SU-DHL-6 (cell line): ENCODE measurements around the gene NTSR1.

Experiments used
- H2AFZ ChIP-seq: fragments of 200-600 bp; sonication (generic); 2 replicates; pipeline ENCODE4 v1.6.1; 2014; ENCODE audit warnings: low read depth, mild to moderate bottlenecking, moderate library complexity, mixed read lengths, antibody characterized with exemption, low read length; ENCODE audit not compliant: severe bottlenecking
- H3F3A ChIP-seq: fragments of 200-600 bp; shearing (Covaris generic); 2 replicates; pipeline ENCODE4 v1.6.0; 2016; ENCODE audit warnings: antibody characterized with exemption, mild to moderate bottlenecking; ENCODE audit not compliant: insufficient read depth
- H3K27ac ChIP-seq: fragments of 200-600 bp; sonication (generic); 2 replicates; pipeline ENCODE4 v1.5.1; 2016; ENCODE audit warnings: low read depth, mild to moderate bottlenecking, low read length, moderate library complexity, mixed read lengths
- H3K27me3 ChIP-seq: fragments of 200-600 bp; sonication (generic), shearing (Covaris generic); 2 replicates; pipeline ENCODE4 v1.6.0; 2014; ENCODE audit warnings: mild to moderate bottlenecking, low read length
- H3K36me3 ChIP-seq: fragments of 200-600 bp; sonication (generic); 2 replicates; pipeline ENCODE4 v1.6.1; 2014; ENCODE audit warnings: mild to moderate bottlenecking, low read length, mixed read lengths
- H3K4me2 ChIP-seq: fragments of 300-600, 200-600 bp; shearing (Covaris generic), sonication (generic); 2 replicates; pipeline ENCODE4 v1.6.0; 2014; ENCODE audit warnings: low read length, low read depth, mild to moderate bottlenecking; ENCODE audit not compliant: poor library complexity, severe bottlenecking
- H3K4me3 ChIP-seq: fragments of 200-600 bp; sonication (generic); 2 replicates; pipeline ENCODE4 v1.5.1; 2014; ENCODE audit warnings: antibody characterized with exemption, low read length, mild to moderate bottlenecking, mixed read lengths; ENCODE audit not compliant: insufficient read depth, poor library complexity, severe bottlenecking
- H3K79me2 ChIP-seq: fragments of 200-600 bp; sonication (generic); 2 replicates; pipeline ENCODE4 v1.6.1; 2014; ENCODE audit warnings: mild to moderate bottlenecking, low read length, moderate library complexity; ENCODE audit not compliant: insufficient read depth
- H3K9ac ChIP-seq: fragments of 200-600 bp; sonication (generic); 2 replicates; pipeline ENCODE4 v1.7.0; 2014; ENCODE audit warnings: mild to moderate bottlenecking, low read length
- H3K9me2 ChIP-seq: fragments of 200-600 bp; sonication (generic); replicated peaks from 2 replicates; pipeline ENCODE4 v1.6.1; 2014; ENCODE audit warnings: low read length; ENCODE audit not compliant: insufficient read depth
- H3K9me3 ChIP-seq: fragments of 200-600 bp; sonication (generic); 2 replicates; pipeline ENCODE4 v1.6.1; 2014; ENCODE audit warnings: low read length, mixed read lengths; ENCODE audit not compliant: insufficient read depth
- H4K20me1 ChIP-seq: fragments of 200-600 bp; sonication (generic); 2 replicates; pipeline ENCODE4 v1.6.1; 2014; ENCODE audit warnings: low read depth, mild to moderate bottlenecking, antibody characterized with exemption, low read length, moderate library complexity, mixed read lengths
- CTCF ChIP-seq: fragments of 200-600 bp; sonication (generic); IDR thresholded peaks from one replicate; pipeline ENCODE4 v1.5.1; 2017; ENCODE audit warnings: antibody characterized with exemption, mild to moderate bottlenecking, low read length, moderate library complexity; ENCODE audit not compliant: insufficient read depth, poor library complexity, severe bottlenecking
- EZH2phosphoT487 ChIP-seq: fragments of 200-600 bp; sonication (generic), shearing (Covaris generic); conservative IDR thresholded peaks from 2 replicates; pipeline ENCODE4 v1.6.1; 2018; ENCODE audit warnings: mild to moderate bottlenecking, antibody characterized with exemption, low read length, moderate library complexity, mixed read lengths

Gene NTSR1

DNA sequence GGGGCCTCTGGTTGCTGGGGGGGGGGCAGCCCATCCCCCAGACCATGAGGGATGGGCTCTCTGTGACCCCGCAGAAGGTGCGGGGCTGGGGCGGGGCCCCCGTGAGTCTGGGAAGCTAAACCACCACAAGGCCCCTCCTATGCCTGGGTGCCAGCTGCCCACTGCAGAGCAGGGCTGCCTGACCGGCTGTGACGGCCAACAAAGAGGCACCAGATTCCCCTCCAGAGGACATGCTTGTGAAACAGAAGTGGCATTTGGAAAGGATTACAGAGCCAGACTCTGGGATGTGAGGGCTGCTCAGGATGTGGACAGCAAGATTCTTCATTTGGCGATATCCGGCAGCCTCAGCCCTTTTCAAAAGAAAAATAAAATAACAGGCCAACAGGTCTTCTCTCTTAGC, 16.5 kb upstream of the NTSR1 start:
- H3K27me3 ChIP-seq, result no peaks in the 10 kb centered on the region

GRCh38 chr20:62692801-62693523, 15.7 kb upstream of the NTSR1 start:
- H3K4me2 ChIP-seq, result no peak overlapping the region

More for the DNA sequence above, 16.5 kb upstream of the NTSR1 start:
- Histone ChIP-seq H3K4me3 (no peak overlapping the region), H3K9me3 (no peaks in the 10 kb centered on the region), H3K9me2 (no peaks in the 10 kb centered on the region), H3K36me3 (no peaks in the 10 kb centered on the region), H3K79me2 (no peaks in the 10 kb centered on the region), H2AFZ (no peak overlapping the region), H3F3A (no peaks in the 10 kb centered on the region), H3K4me2 (no peak overlapping the region), H3K9ac (no peak overlapping the region), H4K20me1 (no peaks in the 10 kb centered on the region), H3K27ac (no peak overlapping the region)
- TF ChIP-seq EZH2phosphoT487 (no peak), CTCF (no peak)

GRCh38 chr20:62693524-62693922, 15.1 kb upstream of the NTSR1 start:
- H3K27me3 ChIP-seq, result no peaks in the 10 kb centered on the region
- H3K4me2 ChIP-seq, result no peak overlapping the region
- H3K9ac ChIP-seq, result no peak overlapping the region
- H4K20me1 ChIP-seq, result no peaks in the 10 kb centered on the region
- H3K79me2 ChIP-seq, result no peaks in the 10 kb centered on the region
- no peak overlapping the region for H2AFZ ChIP-seq
- H3K9me3 ChIP-seq, result no peaks in the 10 kb centered on the region
- TF ChIP-seq EZH2phosphoT487, result no peak
- TF ChIP-seq CTCF, result no peak
- no peak overlapping the region for H3K27ac ChIP-seq
- no peak overlapping the region for H3K4me3 ChIP-seq
- H3K9me2 ChIP-seq, result no peaks in the 10 kb centered on the region
- H3F3A ChIP-seq, result no peaks in the 10 kb centered on the region
- H3K36me3 ChIP-seq, result no peaks in the 10 kb centered on the region

More at GRCh38 chr20:62692801-62693523, 15.7 kb upstream of the NTSR1 start:
- H2AFZ ChIP-seq, result no peak overlapping the region
- no peaks in the 10 kb centered on the region for H3F3A ChIP-seq
- TF ChIP-seq EZH2phosphoT487 (no peak), CTCF (no peak)
- no peak overlapping the region for H3K9ac ChIP-seq
- no peak overlapping the region for H3K27ac ChIP-seq
- no peaks in the 10 kb centered on the region for H3K27me3 ChIP-seq
- H3K9me2 ChIP-seq, result no peaks in the 10 kb centered on the region
- H4K20me1 ChIP-seq, result no peaks in the 10 kb centered on the region
- no peaks in the 10 kb centered on the region for H3K79me2 ChIP-seq
- no peak overlapping the region for H3K4me3 ChIP-seq
- H3K9me3 ChIP-seq, result no peaks in the 10 kb centered on the region
- no peaks in the 10 kb centered on the region for H3K36me3 ChIP-seq
